ENCODE data around the gene MCF2L.
"Not testable (repeated sequence)": the region's sequence is repeated elsewhere in the genome, so short reads cannot be mapped to it uniquely, and the experiment has no call there.

Gene MCF2L

DNA sequence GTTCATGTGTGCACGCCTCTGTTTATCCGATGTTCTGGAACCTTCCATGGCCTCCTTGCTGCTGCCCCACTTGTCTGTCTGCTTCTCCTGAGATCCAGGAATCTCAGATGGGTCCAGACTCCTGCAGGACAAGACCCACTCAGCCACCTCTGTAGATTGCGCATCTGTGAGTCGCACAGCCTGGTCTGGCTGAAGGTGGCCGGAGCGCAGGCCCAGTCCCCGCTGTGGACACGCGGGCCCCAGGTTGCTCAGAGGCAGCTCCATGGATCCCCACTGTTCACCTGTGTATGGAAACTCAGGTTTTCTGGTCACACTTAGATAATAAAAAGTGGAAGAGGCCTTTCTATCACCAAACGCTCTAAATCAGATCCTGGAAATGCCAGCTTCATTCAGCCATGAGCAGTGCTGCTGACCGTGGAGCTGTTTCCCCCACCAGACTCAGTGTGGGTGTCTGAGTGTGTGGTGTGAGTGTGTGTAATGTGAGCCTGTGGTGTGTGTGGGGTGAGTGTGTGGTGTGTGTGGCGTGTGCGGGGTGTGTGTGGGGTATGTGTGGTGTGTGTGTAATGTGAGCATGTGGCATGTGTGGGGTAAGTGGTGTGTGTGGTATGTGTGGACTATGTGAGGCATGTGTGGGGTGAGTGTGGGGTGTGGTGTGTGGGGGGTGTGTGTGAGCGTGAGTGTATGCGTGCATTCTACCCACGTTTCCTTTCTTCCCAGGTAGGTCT, 59.5 kb downstream of the MCF2L start:
- Mint-ChIP-seq H3K36me3 (ENCODE audit: insufficient read depth) (peaks cover 5% of the 10 kb centered on the region), H3K4me3 (no peak overlapping the region), H3K9me3 (no peaks in the 10 kb centered on the region), H3K4me1 (ENCODE audit: low read depth in 2 of 2) (peaks cover 0 to 6% of the 10 kb centered on the region in 2 donors), H3K27me3 (peaks cover 0 to 7% of the 10 kb centered on the region in 2 donors), H3K27ac (no peak overlapping the region)
- DNase-seq (no peak), ATAC-seq (replicated peaks) (no peak)

GRCh38 chr13:113029061-113029445, 60.0 kb downstream of the MCF2L start:
- H3K4me1 Mint-ChIP-seq (ENCODE audit: low read depth in 2 of 2) = peaks cover 0 to 6% of the 10 kb centered on the region in 2 donors
- H3K4me3 Mint-ChIP-seq = no peak overlapping the region
- no peaks in the 10 kb centered on the region for H3K9me3 Mint-ChIP-seq
- peaks cover 0 to 7% of the 10 kb centered on the region in 2 donors for H3K27me3 Mint-ChIP-seq
- peaks cover 7% of the 10 kb centered on the region for H3K36me3 Mint-ChIP-seq (ENCODE audit: insufficient read depth)
- ATAC-seq (replicated peaks) (no peak), DNase-seq (no peak)
- no peak overlapping the region for H3K27ac Mint-ChIP-seq

DNA sequence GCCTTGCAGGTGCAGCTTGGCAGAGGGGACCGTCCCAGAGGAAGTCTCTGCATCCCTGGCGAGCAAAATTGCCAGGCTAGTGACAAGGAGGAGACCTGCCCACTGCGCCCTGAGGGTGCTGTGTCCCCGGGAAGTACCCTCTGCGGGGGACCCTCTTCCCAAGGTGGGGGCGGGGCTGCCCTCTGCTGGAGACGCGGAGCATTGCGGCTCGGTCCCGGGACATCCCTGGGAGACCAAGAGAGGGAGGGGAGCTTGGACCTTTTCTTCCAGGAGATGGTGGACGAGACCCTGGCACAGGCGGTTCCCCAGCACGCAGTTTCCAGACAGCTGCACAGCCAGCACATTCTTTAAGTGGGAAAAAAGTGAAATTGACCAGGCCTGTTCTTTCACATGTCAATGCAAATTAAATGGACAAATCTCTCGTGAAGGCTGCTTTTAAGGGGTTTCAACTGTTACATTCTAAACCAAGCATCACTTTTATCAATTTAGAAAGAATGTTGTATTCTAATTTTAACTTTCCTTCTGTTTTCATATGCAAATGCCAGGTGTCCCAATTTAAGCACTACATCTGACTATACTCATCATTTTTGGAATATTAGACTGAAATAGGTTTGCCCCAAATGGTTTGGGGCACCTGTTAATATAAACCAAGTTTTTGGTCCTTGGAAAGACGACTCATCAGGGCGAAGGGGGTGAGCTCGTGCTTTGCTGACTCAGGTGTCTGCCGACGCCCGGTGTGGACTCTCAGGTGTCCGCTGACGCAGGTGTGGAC, 60.7 kb downstream of the MCF2L start:
- peaks cover 0 to 6% of the 10 kb centered on the region in 2 donors for H3K4me1 Mint-ChIP-seq (ENCODE audit: low read depth in 2 of 2)
- ATAC-seq (replicated peaks) (no peak), DNase-seq (peak; percentile 19 to 47 (median 29))
- peaks cover 7% of the 10 kb centered on the region for H3K36me3 Mint-ChIP-seq (ENCODE audit: insufficient read depth)
- H3K27ac Mint-ChIP-seq = no peak overlapping the region
- H3K4me3 Mint-ChIP-seq = no peak overlapping the region
- H3K27me3 Mint-ChIP-seq = peaks cover 0 to 7% of the 10 kb centered on the region in 2 donors
- H3K9me3 Mint-ChIP-seq = no peaks in the 10 kb centered on the region

DNA sequence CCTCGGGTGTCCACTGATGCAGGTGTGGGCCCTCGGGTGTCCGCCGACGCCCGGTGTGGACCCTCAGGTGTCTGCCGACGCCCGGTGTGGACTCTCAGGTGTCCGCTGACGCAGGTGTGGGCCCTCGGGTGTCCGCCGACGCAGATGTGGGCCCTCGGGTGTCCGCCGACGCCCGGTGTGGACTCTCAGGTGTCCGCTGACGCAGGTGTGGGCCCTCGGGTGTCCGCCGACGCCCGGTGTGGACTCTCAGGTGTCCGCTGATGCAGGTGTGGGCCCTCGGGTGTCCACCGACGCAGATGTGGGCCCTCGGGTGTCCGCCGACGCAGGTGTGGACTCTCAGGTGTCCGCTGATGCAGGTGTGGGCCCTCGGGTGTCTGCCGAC, 61.2 kb downstream of the MCF2L start:
- not testable (repeated sequence) for H3K27me3 Mint-ChIP-seq; H3K27ac Mint-ChIP-seq; H3K4me3 Mint-ChIP-seq; H3K36me3 Mint-ChIP-seq (ENCODE audit: insufficient read depth); DNase-seq; H3K9me3 Mint-ChIP-seq; ATAC-seq (replicated peaks); H3K4me1 Mint-ChIP-seq (ENCODE audit: low read depth in 2 of 2)

- H3K36me3 Mint-ChIP-seq (ENCODE audit: insufficient read depth) = peaks cover 7% of the 10 kb centered on the region
- H3K4me1 Mint-ChIP-seq (ENCODE audit: low read depth in 2 of 2) = peaks cover 0 to 6% of the 10 kb centered on the region in 2 donors
- H3K4me3 Mint-ChIP-seq = no peak overlapping the region
- H3K9me3 Mint-ChIP-seq = no peaks in the 10 kb centered on the region
- no peak overlapping the region for H3K27ac Mint-ChIP-seq
- DNase-seq (no peak), ATAC-seq (replicated peaks) (no peak)
- peaks cover 0 to 7% of the 10 kb centered on the region in 2 donors for H3K27me3 Mint-ChIP-seq
These were observed 62.5 kb downstream of the MCF2L start for GRCh38 chr13:113031465-113031864.

DNA sequence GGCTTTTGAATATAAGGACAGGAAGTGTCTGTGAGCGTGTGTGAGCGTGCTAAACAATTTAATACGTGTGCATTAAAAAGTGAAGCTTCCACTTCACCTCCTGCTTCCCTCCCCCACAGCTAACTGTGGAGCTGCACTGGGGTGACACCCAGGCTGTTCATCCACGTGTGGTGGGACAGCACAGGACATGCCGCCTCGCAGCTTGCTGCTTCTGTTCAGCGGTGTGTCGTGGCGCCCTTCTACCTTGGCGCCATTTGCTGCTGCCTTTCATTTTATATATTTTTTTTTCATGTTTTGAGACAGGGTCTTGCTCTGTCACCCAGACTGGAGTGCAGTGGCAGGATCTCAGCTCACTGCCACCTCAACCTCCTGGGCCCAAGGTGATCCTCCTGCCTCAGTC, 63.3 kb downstream of the MCF2L start:
- peaks cover 3% of the 10 kb centered on the region for H3K36me3 Mint-ChIP-seq (ENCODE audit: insufficient read depth)
- H3K27me3 Mint-ChIP-seq = peaks cover 0 to under 1% of the 10 kb centered on the region in 2 donors
- no peak overlapping the region for H3K27ac Mint-ChIP-seq
- DNase-seq = no peak
- no peak overlapping the region for H3K4me3 Mint-ChIP-seq
- no peak for ATAC-seq (replicated peaks)
- H3K9me3 Mint-ChIP-seq = no peaks in the 10 kb centered on the region
- peaks cover 0 to 6% of the 10 kb centered on the region in 2 donors for H3K4me1 Mint-ChIP-seq (ENCODE audit: low read depth in 2 of 2)

DNA sequence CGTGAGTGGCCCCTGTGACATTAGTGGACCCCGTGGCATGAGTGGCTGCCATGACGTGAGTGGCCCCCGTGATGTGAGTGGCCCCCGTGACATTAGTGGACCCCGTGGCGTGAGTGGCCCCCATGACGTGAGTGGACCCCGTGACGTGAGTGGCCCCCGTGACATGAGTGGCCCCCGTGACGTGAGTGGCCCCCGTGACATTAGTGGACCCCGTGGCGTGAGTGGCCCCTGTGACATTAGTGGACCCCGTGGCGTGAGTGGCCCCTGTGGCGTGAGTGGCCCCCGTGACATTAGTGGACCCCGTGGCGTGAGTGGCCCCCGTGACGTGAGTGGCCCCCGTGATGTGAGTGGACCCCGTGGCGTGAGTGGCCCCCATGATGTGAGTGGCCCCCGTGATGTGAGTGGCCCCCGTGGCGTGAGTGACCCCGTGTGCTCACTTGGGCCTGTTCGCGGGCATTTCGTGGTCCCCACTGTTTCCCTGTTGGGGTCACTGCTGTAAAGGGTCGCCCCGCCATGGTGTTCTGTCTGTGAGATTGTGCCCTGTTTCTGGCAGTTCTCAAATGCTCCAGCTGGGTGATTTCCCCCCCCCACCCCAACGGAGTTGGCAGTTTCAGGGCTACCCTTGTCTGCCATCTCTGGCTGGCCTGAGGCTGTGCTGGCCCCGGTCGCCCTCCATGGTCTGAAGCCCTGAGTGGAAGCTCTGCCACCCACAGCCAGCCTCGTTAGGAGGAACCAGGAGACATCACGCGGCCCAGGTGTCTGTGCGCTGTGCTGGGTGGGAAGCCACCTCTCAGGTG, 64.2 kb downstream of the MCF2L start:
- no peak for DNase-seq
- H3K4me1 Mint-ChIP-seq (ENCODE audit: low read depth in 2 of 2) = peaks cover 0 to 6% of the 10 kb centered on the region in 2 donors
- no peaks in the 10 kb centered on the region for H3K27me3 Mint-ChIP-seq
- H3K4me3 Mint-ChIP-seq = no peak overlapping the region
- peaks cover 3% of the 10 kb centered on the region for H3K36me3 Mint-ChIP-seq (ENCODE audit: insufficient read depth)
- no peak for ATAC-seq (replicated peaks)
- H3K27ac Mint-ChIP-seq = peak overlapping the region in 1 of 2 donors; percentile 86
- H3K9me3 Mint-ChIP-seq = no peaks in the 10 kb centered on the region

GRCh38 chr13:113034451-113035212, 65.6 kb downstream of the MCF2L start:
- DNase-seq (no peak), ATAC-seq (replicated peaks) (no peak)
- no peaks in the 10 kb centered on the region for H3K27me3 Mint-ChIP-seq
- peak overlapping the region; percentile 25 to 41 for H3K27ac Mint-ChIP-seq
- H3K9me3 Mint-ChIP-seq = no peaks in the 10 kb centered on the region
- no peak overlapping the region for H3K4me3 Mint-ChIP-seq
- peaks cover 3% of the 10 kb centered on the region for H3K36me3 Mint-ChIP-seq (ENCODE audit: insufficient read depth)
- H3K4me1 Mint-ChIP-seq (ENCODE audit: low read depth in 2 of 2) = no peaks in the 10 kb centered on the region

- Mint-ChIP-seq H3K36me3 (ENCODE audit: insufficient read depth) (peaks cover 3% of the 10 kb centered on the region), H3K27ac (no peak overlapping the region), H3K27me3 (no peaks in the 10 kb centered on the region), H3K4me3 (no peak overlapping the region), H3K4me1 (ENCODE audit: low read depth in 2 of 2) (no peaks in the 10 kb centered on the region), H3K9me3 (no peaks in the 10 kb centered on the region)
- ATAC-seq (replicated peaks) (no peak), DNase-seq (no peak)
These were observed 66.3 kb downstream of the MCF2L start for GRCh38 chr13:113035213-113035800.

DNA sequence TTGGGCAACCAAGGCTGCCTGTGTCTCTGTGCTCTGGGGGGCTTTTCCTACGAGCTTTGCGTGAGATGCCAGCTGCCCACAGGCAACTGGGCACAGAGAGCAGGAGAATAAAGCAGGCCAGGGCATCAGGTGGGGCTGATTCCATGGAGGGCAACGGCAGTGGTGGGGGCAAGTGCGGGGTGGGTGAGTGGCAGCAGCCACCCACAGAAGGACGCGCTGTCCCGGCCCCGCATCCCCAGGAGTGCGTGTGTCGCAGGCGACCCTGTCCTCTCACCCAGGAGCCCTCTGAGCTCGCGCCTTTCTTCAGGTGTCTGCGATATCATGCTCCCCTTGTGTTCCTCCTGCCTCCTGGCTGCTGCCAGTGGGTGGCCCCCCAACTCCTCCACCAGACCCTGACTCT, 67.4 kb downstream of the MCF2L start:
- H3K27ac Mint-ChIP-seq = no peak overlapping the region
- H3K27me3 Mint-ChIP-seq = no peaks in the 10 kb centered on the region
- no peak for DNase-seq
- H3K4me1 Mint-ChIP-seq (ENCODE audit: low read depth in 2 of 2) = peaks cover 0 to 1% of the 10 kb centered on the region in 2 donors
- no peak for ATAC-seq (replicated peaks)
- H3K4me3 Mint-ChIP-seq = no peak overlapping the region
- peaks cover 3% of the 10 kb centered on the region for H3K36me3 Mint-ChIP-seq (ENCODE audit: insufficient read depth)
- H3K9me3 Mint-ChIP-seq = no peaks in the 10 kb centered on the region

- Mint-ChIP-seq H3K27me3 (no peaks in the 10 kb centered on the region), H3K4me3 (no peak overlapping the region), H3K9me3 (no peaks in the 10 kb centered on the region), H3K4me1 (ENCODE audit: low read depth in 2 of 2) (peaks cover 3 to 5% of the 10 kb centered on the region in 2 donors), H3K27ac (no peak overlapping the region), H3K36me3 (ENCODE audit: insufficient read depth) (no peaks in the 10 kb centered on the region)
- ATAC-seq (replicated peaks) = no peak
- no peak for DNase-seq
These were observed 71.0 kb downstream of the MCF2L start for GRCh38 chr13:113040031-113040430.

- Mint-ChIP-seq H3K4me3 (no peak overlapping the region), H3K9me3 (no peaks in the 10 kb centered on the region), H3K27ac (no peak overlapping the region), H3K4me1 (ENCODE audit: low read depth in 2 of 2) (peaks cover 3 to 5% of the 10 kb centered on the region in 2 donors), H3K27me3 (no peaks in the 10 kb centered on the region), H3K36me3 (ENCODE audit: insufficient read depth) (no peaks in the 10 kb centered on the region)
- no peak for DNase-seq
- ATAC-seq (replicated peaks) = no peak
These were observed 71.7 kb downstream of the MCF2L start for GRCh38 chr13:113040597-113041292.
